ENCODE data around the gene SRRM4.

GRCh38 chr12:118964988-118965387 is 16.4 kb upstream of the SRRM4 start:
- TF ChIP-seq POLR2A (IDR thresholded peaks at IDR 0.05; ENCODE audit: low read depth, low read length) (no peak), ZBTB4 (CRISPR knock-in tag; IDR thresholded peaks at IDR 0.05) (no peak)
- TF ChIP-seq, protein P1, sequence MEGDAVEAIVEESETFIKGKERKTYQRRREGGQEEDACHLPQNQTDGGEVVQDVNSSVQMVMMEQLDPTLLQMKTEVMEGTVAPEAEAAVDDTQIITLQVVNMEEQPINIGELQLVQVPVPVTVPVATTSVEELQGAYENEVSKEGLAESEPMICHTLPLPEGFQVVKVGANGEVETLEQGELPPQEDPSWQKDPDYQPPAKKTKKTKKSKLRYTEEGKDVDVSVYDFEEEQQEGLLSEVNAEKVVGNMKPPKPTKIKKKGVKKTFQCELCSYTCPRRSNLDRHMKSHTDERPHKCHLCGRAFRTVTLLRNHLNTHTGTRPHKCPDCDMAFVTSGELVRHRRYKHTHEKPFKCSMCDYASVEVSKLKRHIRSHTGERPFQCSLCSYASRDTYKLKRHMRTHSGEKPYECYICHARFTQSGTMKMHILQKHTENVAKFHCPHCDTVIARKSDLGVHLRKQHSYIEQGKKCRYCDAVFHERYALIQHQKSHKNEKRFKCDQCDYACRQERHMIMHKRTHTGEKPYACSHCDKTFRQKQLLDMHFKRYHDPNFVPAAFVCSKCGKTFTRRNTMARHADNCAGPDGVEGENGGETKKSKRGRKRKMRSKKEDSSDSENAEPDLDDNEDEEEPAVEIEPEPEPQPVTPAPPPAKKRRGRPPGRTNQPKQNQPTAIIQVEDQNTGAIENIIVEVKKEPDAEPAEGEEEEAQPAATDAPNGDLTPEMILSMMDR (IDR thresholded peaks at IDR 0.05 in 2 of 3, conservative IDR thresholded peaks at IDR 0.05 in 1 of 3; ENCODE audit: control insufficient read depth in 2 of 3, extremely low read depth in 1 of 3, insufficient read depth in 1 of 3, low read depth in 3 of 3, low read length in 3 of 3) = no peak
